HuH-7.5 (cell line): ENCODE results near the gene IDH3A.

Experiments
- DNase-seq: peaks from one replicate; pipeline ENCODE4 v3.0.0; 2011; ENCODE audit warnings: low spot score

IDH3A gene

DNA sequence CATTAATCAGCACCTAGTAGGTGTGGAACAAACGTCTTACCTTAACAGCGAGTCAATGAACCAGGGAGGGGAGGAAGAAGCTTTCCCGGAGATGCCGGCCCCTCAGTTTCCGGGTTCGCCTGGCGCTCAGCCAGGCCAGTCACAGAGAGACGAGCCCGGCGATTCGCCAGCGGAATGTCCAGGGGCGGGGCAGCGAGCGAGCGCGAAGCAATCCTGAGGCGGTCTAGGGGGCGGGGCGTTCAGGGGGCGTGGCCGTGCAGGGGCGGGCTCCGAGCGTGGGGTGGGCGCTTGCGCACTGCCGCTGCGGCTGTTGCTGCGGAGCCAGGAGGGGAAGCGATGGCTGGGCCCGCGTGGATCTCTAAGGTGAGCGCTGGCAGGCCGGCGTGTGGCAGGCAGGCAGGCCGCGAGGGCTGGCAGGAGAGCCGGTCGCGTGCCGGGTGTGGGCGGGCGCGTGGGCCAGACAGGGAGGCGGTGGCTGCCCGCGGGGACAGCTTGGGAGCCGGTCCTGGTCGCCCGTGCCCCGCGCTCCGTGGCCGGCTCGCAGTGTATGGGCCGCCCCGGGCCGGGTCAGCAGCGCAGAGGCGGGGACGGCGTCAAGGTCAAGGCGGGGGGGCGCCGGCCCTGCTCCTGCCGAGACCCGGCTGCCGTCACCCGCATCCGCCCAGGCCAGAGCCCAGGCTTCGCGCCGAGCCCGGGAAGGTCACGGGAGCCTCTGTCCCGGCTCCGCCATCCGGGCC is at the start of gene IDH3A:
TSS of gene IDH3A (plus strand) at position 295 of the 737 bp plus-strand sequence. CDS start at position 337, 42 bp downstream.
- peak; percentile 91 for DNase-seq

DNA sequence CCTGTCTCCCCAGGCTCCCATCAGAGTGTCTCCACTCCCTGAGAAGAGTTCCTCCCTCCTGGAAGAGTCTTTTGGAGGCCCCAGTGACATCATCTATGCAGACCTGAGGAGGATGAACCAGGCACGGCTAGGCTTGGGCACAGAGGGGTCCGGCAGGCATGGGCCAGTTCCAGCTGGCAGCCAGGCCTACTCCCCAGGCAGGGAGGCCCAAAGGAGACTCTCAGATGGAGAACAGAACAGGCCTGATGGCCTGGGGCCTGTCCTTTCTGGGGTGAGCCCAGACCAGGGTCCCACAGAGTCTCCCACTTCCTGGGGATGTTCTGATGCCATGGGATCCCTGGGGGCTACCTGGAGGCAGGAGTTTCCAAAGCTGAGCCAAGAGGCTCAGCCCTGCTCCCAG is 48.3 kb upstream of the IDH3A start:
- no peak for DNase-seq

DNA sequence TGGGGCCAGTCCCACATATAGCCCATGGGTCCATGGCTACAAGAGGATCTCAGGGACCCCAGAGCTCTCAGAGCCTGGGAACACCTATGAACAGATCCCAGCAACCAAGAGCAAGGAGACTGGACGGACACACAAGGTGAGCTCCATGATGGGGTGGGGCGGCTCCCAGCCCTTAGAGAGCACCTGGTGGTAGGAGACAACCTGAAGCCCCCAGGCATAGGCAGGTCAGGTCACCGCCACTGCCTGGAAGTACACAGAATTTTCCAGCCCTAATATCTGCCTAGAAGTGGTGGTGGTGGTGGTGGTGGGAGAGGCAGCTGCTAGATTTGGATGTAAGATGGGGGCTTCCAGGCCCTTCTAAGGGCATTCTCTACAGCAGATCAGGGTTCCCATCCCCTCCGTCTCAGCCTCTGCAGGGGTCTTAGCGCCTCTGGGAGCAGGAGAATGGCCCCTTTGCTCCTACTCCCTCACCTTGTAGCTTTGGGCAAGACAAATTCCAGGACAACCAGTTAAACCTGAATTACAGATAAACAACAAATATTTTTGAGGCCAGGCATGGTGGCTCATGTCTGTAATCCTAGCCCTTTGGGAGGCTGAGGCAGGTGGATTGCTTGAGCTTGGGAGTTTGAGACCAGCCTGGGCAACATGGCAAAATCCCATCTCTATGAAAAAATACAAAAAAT is 47.6 kb upstream of the IDH3A start:
- no peak for DNase-seq

DNA sequence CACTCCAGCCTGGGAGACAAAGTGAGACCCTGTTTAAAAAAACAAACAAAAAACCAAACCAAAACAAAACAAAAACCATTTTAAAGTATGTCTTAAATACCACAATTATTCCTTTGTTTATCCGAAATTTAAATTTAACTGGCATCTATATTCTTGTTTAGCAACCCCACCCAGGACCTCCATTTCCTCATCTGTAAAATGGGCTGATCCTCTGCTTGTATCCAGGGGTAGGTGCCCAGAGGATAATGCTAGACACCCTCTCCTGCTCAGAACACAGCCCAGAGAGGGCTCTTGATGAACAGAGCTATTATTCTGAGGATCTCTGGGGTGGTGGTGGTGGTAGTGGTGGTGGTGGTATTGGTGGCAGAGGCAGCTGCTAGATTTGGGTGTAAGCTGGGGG is 47.0 kb upstream of the IDH3A start:
- DNase-seq: no peak

- DNase-seq: no peak
These were observed 46.4 kb upstream of the IDH3A start for GRCh38 chr15:78102741-78103140.

GRCh38 chr15:78103406-78104118 is 45.6 kb upstream of the IDH3A start:
- no peak for DNase-seq

GRCh38 chr15:78104119-78104479 is 45.1 kb upstream of the IDH3A start:
- DNase-seq: no peak

DNA sequence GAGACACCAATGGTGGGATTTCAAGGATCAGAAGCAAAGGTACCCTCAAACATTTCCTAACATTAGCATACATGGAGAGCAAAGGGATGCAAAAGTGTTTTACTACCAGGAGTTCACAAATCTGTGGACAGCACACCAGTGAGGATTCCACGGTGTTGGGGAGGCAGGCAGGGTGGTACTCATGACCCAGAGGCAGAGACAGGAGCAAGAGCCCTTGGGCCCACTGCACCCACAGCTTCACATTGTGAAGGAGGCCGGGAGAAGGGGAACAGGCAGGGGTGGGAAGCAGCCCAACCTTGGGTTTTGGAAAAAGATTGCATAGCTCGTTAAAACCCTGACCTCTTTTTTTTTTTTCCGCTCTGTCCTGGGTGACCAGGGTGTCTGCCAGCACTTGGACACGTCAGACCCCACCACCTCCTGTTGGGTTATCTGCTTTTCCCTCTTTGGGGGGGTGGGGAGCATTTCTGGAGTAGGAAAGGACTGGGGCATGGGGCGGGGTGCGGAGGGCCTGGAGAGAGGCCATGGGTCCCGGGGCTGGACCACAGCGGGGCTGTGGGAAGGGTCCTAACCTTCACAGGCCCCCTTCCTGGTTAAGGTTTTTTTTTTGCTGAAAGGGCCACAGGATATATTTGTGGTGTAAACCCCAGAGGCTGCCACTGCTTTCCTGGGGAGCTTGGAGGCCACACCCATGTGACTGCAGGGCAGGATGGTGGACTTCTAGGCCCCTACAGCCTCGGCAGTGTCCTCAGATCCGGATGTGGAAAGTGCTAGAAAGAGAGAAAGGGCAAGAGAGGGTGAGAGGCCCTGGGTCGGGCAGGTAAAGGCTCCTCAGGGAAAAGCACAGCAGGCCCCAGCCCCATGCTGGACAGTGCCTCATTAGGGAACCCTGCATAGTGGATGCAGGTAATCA is 44.3 kb upstream of the IDH3A start:
- DNase-seq: no peak

DNA sequence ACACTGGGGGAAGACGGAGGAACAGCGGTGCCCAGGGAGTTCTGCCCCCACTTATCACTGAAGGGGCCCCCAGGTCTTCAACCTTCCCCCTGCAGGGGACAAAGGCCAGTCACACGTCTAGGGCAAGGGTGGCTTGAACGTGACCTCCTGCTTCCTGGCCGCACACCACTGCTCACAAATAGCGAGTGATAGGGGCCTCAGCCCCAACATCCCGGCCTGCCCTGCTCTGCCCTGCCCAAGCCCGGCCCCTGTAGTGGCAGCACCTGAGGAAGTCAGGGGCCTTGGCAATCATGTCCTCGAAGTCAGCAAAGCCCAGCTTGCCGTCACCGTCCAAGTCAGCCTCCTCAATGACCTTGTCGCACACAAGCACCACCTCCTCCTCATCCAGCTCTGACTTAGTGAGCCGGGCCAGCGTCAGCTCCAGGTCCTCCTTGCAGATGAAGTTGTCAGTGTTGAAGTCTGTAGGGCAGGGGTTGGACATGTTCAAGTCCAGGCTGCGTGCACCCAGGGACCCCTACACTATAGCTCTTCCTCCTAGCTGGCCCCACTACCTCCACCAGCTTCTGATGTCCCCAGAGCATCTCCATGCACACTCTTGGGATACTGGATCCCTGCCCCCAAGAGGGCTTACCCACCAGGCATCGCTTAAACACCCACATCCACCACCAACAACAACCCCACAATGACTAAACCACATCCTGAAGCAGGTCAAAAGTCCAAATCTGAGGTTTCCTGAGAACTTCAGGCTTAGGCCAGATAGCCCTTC is 43.5 kb upstream of the IDH3A start:
- no peak for DNase-seq

DNA sequence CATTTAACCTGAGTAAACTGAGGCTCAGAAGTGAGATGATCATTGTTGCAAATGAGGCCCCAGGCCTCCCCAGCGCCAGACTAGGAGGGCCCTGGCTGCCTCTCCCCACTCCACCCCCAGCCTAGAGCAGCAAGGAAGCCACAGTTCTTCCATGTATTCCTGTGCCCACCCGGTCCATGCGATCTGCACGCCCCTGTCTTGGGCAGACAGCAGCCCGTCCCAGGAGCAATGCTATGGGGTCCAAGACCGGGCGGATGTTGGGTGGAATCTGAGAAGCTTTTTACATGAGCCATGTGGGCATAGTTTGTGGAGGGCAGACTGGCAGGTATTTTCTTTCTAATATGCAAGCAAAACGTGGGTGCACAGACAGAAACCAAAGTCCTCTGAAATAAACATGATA is 41.7 kb upstream of the IDH3A start:
- DNase-seq: no peak

DNA sequence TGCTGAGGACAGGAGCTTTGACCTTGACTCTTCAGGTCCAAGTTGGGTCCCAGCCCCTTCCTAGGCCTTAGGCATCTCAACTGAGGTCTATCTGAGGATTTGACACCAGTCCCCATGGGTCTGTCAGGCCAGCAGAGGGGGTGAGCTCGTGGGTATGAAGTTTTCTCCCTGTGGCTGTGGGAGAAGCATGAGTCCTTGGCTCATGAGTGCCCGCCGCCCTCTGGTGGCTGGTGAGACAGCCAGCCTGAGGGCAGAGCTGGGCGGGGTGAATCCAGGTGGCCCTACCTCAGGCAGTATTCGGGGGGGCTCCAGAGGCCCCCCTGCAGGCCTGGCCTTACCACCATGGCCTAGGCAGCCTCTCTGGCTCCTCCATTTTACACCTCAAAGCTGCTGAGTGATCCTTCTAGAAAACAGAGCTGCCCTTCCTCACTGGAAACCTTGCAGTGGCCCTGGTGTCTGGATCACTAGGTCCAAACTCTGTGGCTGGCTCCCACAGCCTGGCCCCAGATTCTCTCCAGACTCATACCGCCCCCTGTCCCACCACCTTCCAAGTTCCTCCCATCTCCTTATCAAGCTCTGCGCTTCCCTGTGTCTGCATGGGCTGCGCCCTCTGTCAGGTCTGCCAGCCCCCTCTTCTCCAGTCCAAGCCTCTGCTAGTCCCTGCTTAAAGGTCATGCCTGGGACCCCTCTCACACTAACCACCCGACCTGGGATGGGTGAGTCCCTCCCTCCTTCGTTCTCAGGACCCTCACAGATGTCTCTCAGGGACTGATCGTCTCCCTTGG is 40.7 kb upstream of the IDH3A start:
- peak; percentile 96 for DNase-seq

- no peak for DNase-seq
These were observed 40.0 kb upstream of the IDH3A start for GRCh38 chr15:78109156-78109555.

DNA sequence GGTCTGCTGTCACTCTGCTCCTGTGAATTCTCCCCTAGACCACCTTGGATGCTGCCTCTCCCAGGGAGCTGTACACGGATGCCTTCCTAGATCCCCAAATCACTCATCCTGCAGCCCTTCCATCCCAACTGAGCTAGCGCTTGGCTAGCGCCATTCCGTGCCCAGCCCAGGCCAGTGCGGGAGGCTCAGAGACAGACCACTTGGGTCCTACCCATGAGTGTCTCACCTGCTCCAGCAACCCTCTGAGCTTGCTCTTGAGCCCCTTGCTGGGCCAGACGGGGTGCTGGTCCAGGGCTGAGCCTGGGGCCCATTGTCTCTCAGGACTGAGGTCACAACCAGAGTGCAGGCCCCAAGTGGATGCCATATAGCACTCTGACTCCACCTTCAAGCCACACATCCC is 39.1 kb upstream of the IDH3A start:
- DNase-seq: no peak

DNA sequence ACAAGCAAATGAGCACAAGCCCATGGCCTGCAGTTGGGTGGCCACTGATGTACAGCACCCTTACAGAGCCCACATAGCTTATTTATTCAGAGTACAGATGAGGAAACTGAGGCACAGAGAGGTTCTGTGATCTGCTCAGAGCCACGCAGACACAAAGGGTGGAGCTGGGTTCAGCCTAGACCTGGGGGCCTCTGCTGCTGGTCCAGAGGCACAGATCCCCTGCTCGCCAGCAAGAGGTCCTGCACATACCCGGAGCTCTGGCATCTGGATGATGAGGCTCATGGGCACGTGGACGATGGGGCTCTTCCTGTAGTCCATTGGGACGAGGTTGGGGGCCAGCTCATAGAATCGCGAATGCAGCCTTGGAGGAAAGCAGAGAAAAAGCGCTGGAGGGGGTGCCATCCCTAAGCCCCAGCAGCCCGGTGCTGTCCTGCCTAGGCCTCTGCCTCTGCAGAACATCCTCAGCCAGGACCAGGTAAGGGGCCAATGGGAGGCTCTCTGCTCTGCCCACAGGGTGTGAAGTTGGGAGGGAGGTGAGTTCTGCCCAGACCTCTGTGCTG is 38.2 kb upstream of the IDH3A start:
- no peak for DNase-seq

GRCh38 chr15:78111788-78112187 is 37.4 kb upstream of the IDH3A start:
- DNase-seq: no peak

- no peak for DNase-seq
These were observed 36.6 kb upstream of the IDH3A start for GRCh38 chr15:78112551-78112950.

- no peak for DNase-seq
These were observed 28.6 kb upstream of the IDH3A start for GRCh38 chr15:78120523-78120922.

DNA sequence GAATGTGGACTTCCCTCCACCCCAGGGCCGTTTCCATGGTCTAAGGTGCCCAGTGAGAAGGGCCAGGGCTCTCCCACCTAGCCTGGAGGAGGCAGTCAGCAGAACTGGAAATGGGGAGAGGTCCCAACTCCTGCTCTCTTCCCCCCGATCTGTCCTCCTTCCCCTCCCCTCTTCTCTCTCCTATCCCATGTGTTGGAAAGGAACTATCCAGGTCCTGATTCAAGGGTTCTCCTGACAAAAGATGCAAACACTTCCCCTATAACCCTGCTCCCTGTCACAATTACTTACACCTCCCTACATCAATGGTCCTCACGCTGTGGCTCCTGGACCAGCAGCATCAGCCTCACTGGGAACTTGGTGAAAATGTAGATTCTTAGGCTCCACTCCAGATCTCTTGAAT is 23.9 kb upstream of the IDH3A start:
- DNase-seq: no peak

DNA sequence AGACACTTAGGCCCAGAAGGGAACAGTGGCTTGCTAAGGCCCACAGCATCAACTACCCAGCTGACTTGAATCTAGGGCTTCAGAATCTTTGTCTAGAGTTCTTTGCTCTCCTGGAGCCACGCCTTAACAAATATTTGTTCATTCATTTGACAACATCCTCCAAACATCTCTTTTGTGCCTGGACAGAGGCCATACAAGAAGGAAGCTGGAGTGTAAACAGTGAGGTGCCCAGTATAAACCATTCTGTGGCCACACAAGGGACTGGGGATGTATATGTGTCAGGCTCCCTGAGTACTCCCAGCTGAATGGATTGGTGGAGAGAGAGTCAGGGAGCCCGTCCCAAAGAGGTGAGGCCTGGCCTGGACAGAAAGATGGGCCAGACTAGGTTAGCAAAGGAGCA is 21.3 kb upstream of the IDH3A start:
- DNase-seq: peak; percentile 41

DNA sequence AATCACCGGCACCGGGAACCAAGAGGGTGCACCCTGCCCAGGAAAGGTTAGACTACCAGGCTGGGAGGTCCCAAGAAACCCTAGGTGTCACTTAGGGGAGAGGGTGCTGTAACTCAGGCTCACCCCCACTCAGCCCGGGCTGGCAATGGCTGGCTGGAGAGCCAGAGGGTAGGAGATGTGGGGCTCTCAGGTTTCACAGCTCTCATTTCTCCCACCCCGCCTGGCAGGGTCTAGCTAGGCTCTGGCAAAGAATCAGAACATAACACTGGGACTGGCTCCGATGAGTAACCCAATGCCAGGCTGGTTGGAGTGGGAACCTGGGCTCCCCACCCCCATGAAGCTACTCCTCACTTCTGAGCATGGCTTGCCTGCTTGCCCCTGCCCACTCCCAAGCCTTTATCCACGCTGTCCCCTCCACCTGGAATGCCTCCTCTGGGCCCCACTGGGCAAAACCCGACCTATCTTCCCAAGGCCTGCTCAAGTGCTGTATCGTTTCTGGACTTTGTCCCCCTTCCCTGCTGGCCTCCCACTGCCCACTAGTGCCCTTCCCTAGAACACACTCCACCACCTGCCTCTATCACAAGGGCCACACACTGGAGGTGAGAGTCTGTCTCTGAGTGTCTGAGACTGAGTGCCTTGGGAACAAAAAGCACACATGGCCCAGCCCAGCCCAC is 19.9 kb upstream of the IDH3A start:
- no peak for DNase-seq
